BJ (cell line): ENCODE results near the gene STAU1. TPM values are rescaled to one million over a fixed set of nuclear protein-coding genes. Genes with fewer than 3 reads are reported as not detected.
"Not testable (repeated sequence)": the region's sequence is repeated elsewhere in the genome, so short reads cannot be mapped to it uniquely, and the experiment has no call there.

Experiments used
- CTCF ChIA-PET: fragments of 350-600 bp; formaldehyde crosslinking; extraction: SDS; loops from one replicate; lab custom pipeline; 2021; ENCODE audit warnings: antibody characterized with exemption, inconsistent platforms; lab: Yijun Ruan, JAX
- POLR2A ChIA-PET: fragments of 300-600 bp; sonication (Branson Sonifier 250); formaldehyde crosslinking; extraction: SDS; loops from one replicate; lab custom pipeline; 2021; ENCODE audit warnings: antibody characterized with exemption; lab: Charles Lee
- DNase-seq: peaks from one replicate; pipeline ENCODE4 v3.0.0-alpha.2; 2011; ENCODE audit warnings: low read depth
- H3K27me3 ChIP-seq: 2 replicates; pipeline ENCODE4 v1.6.0; 2011; ENCODE audit warnings: low read length; ENCODE audit not compliant: control insufficient read depth, insufficient read depth
- H3K36me3 ChIP-seq: 2 replicates; pipeline ENCODE4 v1.5.1; 2011; ENCODE audit warnings: low read length; ENCODE audit not compliant: control insufficient read depth, insufficient read depth
- H3K4me3 ChIP-seq: 2 replicates; pipeline ENCODE4 v1.5.1; 2011; ENCODE audit warnings: low read depth, mild to moderate bottlenecking, control low read depth, low read length
- CTCF ChIP-seq: IDR thresholded peaks from 2 replicates; pipeline ENCODE4 v1.5.1; 2011; ENCODE audit warnings: low read depth, mild to moderate bottlenecking, control low read depth, inconsistent platforms, low read length, moderate library complexity; ENCODE audit not compliant: insufficient read depth
- polyA plus RNA-seq: library from polyadenylated mRNA; depleted of rRNA; stranded (reverse); fragments of >200 nt; gene quantifications from 2 replicates; pipeline ENCODE4 v1.2.3, GENCODE V29; 2011

STAU1 gene
- polyA plus RNA-seq, 1 experiment: 49.3 TPM

- DNase-seq: no peak
- ChIA-PET POLR2A (no interaction called here), CTCF (interaction anchor here (1.0 kb wide), 1 partner anchor 79 kb away, joined by 3 read pairs; no protein-coding TSS in a partner anchor)
- TF ChIP-seq CTCF: no peak
- Histone ChIP-seq H3K4me3 (no peak overlapping the region), H3K27me3 (no peaks in the 10 kb centered on the region), H3K36me3 (peaks cover 34% of the 10 kb centered on the region)
Measured at GRCh38 chr20:49115564-49115963, 72.6 kb downstream of the STAU1 start.

GRCh38 chr20:49112596-49113274 is 75.4 kb downstream of the STAU1 start:
- CTCF ChIA-PET: no interaction called here
- POLR2A ChIA-PET: no interaction called here

GRCh38 chr20:49110767-49111694 is 77.1 kb downstream of the STAU1 start:
- Histone ChIP-seq H3K27me3 (no peaks in the 10 kb centered on the region), H3K4me3 (no peak overlapping the region), H3K36me3 (peaks cover 10% of the 10 kb centered on the region)
- ChIA-PET POLR2A (no interaction called here), CTCF (interaction anchor here (0.7 kb wide), 1 partner anchor 9 kb away, joined by 5 read pairs; no protein-coding TSS in a partner anchor)
- DNase-seq: no peak
- TF ChIP-seq CTCF: no peak

More at GRCh38 chr20:49112596-49113274, 75.4 kb downstream of the STAU1 start:
- DNase-seq: no peak
- TF ChIP-seq CTCF: no peak
- peaks cover 20% of the 10 kb centered on the region for H3K36me3 ChIP-seq
- H3K4me3 ChIP-seq: no peak overlapping the region
- no peaks in the 10 kb centered on the region for H3K27me3 ChIP-seq

DNA sequence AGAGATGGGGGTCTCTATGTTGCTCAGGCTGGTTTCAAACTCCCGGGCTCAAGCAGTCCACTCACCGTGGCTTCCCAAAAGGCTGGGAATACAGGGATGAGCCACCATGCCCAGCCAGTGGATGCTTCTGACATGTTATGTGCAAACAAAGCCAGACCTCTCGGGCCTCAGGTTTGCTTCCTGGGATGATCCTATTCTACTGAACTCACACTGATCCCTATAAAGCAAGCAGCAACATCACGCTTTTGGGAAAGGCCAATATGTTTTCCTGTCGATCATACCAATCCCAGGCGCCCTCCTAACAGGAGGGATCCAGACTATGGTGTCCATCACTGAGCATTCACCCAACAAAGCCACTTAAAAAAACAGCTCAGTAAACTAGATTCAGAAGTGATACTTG is 81.8 kb downstream of the STAU1 start:
- Histone ChIP-seq H3K36me3 (peaks cover 7% of the 10 kb centered on the region), H3K4me3 (no peak overlapping the region), H3K27me3 (no peaks in the 10 kb centered on the region)
- CTCF ChIA-PET: interaction anchor here (0.7 kb wide), 1 partner anchor 202 kb away, joined by 3 read pairs; no protein-coding TSS in a partner anchor
- POLR2A ChIA-PET: no interaction called here
- TF ChIP-seq CTCF: no peak
- no peak for DNase-seq

GRCh38 chr20:49104979-49105547 is 83.1 kb downstream of the STAU1 start:
- DNase-seq, POLR2A ChIA-PET, H3K36me3 ChIP-seq, H3K27me3 ChIP-seq, H3K4me3 ChIP-seq: not testable (repeated sequence)
- CTCF ChIA-PET: interaction anchor here (0.5 to 1.2 kb wide), 2 partner anchors 35 kb away, joined by 3 to 4 read pairs; no protein-coding TSS in a partner anchor
